CD4-positive, alpha-beta T cell (primary cell): ENCODE data around the gene WFDC1. TPM values are rescaled to one million over a fixed set of nuclear protein-coding genes. Genes with fewer than 3 reads are reported as not detected.

Experiments
- ATAC-seq: fragments of 200-7000 bp; cut with Tn5 transposase; one replicate; pipeline ENCODE4 v1.10.0; 2022; ENCODE audit warnings: mild to moderate bottlenecking; ENCODE audit not compliant: poor library complexity
- CTCF ChIA-PET: fragments of 350-600 bp; sonication (Branson Sonifier 250); formaldehyde crosslinking; loops from one replicate; lab custom pipeline; 2021; ENCODE audit warnings: antibody characterized with exemption, inconsistent platforms; lab: Charles Lee
- POLR2A ChIA-PET: fragments of 350-600 bp; sonication (Branson Sonifier 250); formaldehyde crosslinking; loops from one replicate; lab custom pipeline; 2021; ENCODE audit warnings: antibody characterized with exemption, inconsistent platforms; lab: Charles Lee
- DNase-seq, 14 experiments: peaks; one replicate each; pipeline ENCODE4 v3.0.0-alpha.2; 2013 to 2020; ENCODE audit warnings: mixed read lengths in 2 of 14
- H3K27ac ChIP-seq, 2 donors: one replicate each; pipeline versions ENCODE4 v1.5.1 to v1.7.0; 2013; ENCODE audit warnings: low read length in 2 of 2, low read depth in 1 of 2, mild to moderate bottlenecking in 1 of 2
- H3K27me3 ChIP-seq, 2 experiments: 1 replicate in 1 of 2; 2 replicates in 1 of 2; pipeline versions ENCODE4 v1.6.1 to v1.7.0; 2013; ENCODE audit warnings: low read length in 2 of 2, control low read depth in 1 of 2, mild to moderate bottlenecking in 1 of 2, moderate library complexity in 1 of 2; ENCODE audit not compliant: insufficient read depth in 2 of 2, control insufficient read depth in 1 of 2
- H3K36me3 ChIP-seq: one replicate; pipeline ENCODE4 v1.6.1; 2013; ENCODE audit warnings: low read length, control low read depth; ENCODE audit not compliant: insufficient read depth
- H3K4me1 ChIP-seq: one replicate; pipeline ENCODE4 v1.6.1; 2013; ENCODE audit warnings: low read length, control low read depth; ENCODE audit not compliant: insufficient read depth
- H3K4me3 ChIP-seq: one replicate; pipeline ENCODE4 v1.5.1; 2013; ENCODE audit warnings: mild to moderate bottlenecking, low read length, moderate library complexity
- H3K9me3 ChIP-seq, 2 experiments: 1 replicate in 1 of 2; 2 replicates in 1 of 2; pipeline versions ENCODE4 v1.6.1 to v1.7.0; 2013; ENCODE audit warnings: low read length in 2 of 2, mild to moderate bottlenecking in 2 of 2, control low read depth in 1 of 2, moderate library complexity in 1 of 2; ENCODE audit not compliant: control insufficient read depth in 1 of 2, insufficient read depth in 1 of 2
- H3K27ac Mint-ChIP-seq: one replicate; pipeline ENCODE4 v1.8.0; 2020; ENCODE audit warnings: mixed read lengths
- H3K27me3 Mint-ChIP-seq: one replicate; pipeline ENCODE4 v1.8.0; 2021; ENCODE audit warnings: mixed read lengths
- H3K36me3 Mint-ChIP-seq: one replicate; pipeline ENCODE4 v1.8.0; 2021; ENCODE audit warnings: low read depth, mixed read lengths
- H3K4me1 Mint-ChIP-seq: one replicate; pipeline ENCODE4 v1.8.0; 2021; ENCODE audit warnings: low read depth, mixed read lengths
- H3K4me3 Mint-ChIP-seq: one replicate; pipeline ENCODE4 v1.8.0; 2020; ENCODE audit warnings: mild to moderate bottlenecking, mixed read lengths
- H3K9me3 Mint-ChIP-seq: one replicate; pipeline ENCODE4 v1.8.0; 2020; ENCODE audit warnings: mixed read lengths
- intact Hi-C, 2 experiments: fragments of 100-400 bp; cut with DNase I in 1 of 2; cut with micrococcal nuclease in 1 of 2; formaldehyde crosslinking; loops; one replicate each; pipeline versions ENCODE4 v1.15.1 to v1.9.0; 2023 to 2025; cut with DNase I, micrococcal nuclease
- total RNA-seq, 174 experiments: library from RNA in 2 of 174; stranded (reverse) in 2 of 174; gene quantifications; one replicate each; pipeline ENCODE4 v1.2.3 and lab custom pipeline; 2021 to 2026
- TF ChIP-seq, protein P1 (sequence below): fragments of 200-600 bp; IDR thresholded peaks from one replicate; pipeline ENCODE4 v1.8.0; 2022; ENCODE audit warnings: antibody characterized with exemption, mild to moderate bottlenecking

WFDC1 gene
- total RNA-seq, 2 experiments from 2014 or later: not detected

- H3K27ac ChIP-seq: no peak overlapping the region
- no peaks in the 10 kb centered on the region for H3K36me3 Mint-ChIP-seq
- H3K4me3 ChIP-seq: no peak overlapping the region
- H3K36me3 ChIP-seq: no peaks in the 10 kb centered on the region
- H3K27ac Mint-ChIP-seq: no peak overlapping the region
- H3K27me3 ChIP-seq: peaks cover 6 to 11% of the 10 kb centered on the region in 2 experiments
- TF ChIP-seq, protein P1, sequence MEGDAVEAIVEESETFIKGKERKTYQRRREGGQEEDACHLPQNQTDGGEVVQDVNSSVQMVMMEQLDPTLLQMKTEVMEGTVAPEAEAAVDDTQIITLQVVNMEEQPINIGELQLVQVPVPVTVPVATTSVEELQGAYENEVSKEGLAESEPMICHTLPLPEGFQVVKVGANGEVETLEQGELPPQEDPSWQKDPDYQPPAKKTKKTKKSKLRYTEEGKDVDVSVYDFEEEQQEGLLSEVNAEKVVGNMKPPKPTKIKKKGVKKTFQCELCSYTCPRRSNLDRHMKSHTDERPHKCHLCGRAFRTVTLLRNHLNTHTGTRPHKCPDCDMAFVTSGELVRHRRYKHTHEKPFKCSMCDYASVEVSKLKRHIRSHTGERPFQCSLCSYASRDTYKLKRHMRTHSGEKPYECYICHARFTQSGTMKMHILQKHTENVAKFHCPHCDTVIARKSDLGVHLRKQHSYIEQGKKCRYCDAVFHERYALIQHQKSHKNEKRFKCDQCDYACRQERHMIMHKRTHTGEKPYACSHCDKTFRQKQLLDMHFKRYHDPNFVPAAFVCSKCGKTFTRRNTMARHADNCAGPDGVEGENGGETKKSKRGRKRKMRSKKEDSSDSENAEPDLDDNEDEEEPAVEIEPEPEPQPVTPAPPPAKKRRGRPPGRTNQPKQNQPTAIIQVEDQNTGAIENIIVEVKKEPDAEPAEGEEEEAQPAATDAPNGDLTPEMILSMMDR: no peak
- no peak for DNase-seq
- no peak for ATAC-seq
- POLR2A ChIA-PET: no interaction called here
- H3K4me1 ChIP-seq: no peaks in the 10 kb centered on the region
- no peak overlapping the region for H3K4me3 Mint-ChIP-seq
- H3K27me3 Mint-ChIP-seq: peaks cover 47% of the 10 kb centered on the region
- peaks cover under 1% of the 10 kb centered on the region for H3K4me1 Mint-ChIP-seq
- intact Hi-C loops: no loop called here
- CTCF ChIA-PET: no interaction called here
- H3K9me3 ChIP-seq: no peaks in the 10 kb centered on the region
- H3K9me3 Mint-ChIP-seq: no peaks in the 10 kb centered on the region
Observed at GRCh38 chr16:84288902-84289301, 5.8 kb upstream of the WFDC1 start.

DNA sequence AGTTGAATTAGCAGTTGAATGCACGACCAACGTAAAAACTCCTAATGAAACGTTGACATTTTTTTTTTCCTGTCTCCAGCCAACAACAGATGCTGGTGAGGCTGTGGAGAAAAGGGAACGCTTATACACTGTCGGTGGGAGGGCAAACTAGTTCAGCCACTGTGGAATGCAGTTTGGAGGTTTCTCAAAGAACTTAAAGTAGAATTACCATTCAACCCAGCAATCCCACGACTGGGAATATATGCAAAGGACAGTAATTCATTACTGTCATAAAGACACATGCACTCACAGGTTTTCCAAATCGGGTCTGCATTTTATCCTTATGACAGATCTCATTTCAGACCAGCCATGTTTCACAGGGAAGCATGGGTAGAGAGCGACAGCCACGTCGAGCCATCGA, 3.5 kb upstream of the WFDC1 start:
- no peaks in the 10 kb centered on the region for H3K36me3 ChIP-seq
- H3K4me1 ChIP-seq: peaks cover 8% of the 10 kb centered on the region
- peaks cover 0 to 4% of the 10 kb centered on the region in 2 experiments for H3K9me3 ChIP-seq
- intact Hi-C loops: no loop called here
- H3K36me3 Mint-ChIP-seq: no peaks in the 10 kb centered on the region
- POLR2A ChIA-PET: no interaction called here
- H3K27ac ChIP-seq: no peak overlapping the region
- ATAC-seq: no peak
- TF ChIP-seq, protein P1: no peak
- DNase-seq: no peak
- H3K4me3 Mint-ChIP-seq: no peak overlapping the region
- H3K4me1 Mint-ChIP-seq: peaks cover 6% of the 10 kb centered on the region
- no peak overlapping the region for H3K27ac Mint-ChIP-seq
- H3K9me3 Mint-ChIP-seq: no peaks in the 10 kb centered on the region
- peaks cover 26 to 29% of the 10 kb centered on the region in 2 experiments for H3K27me3 ChIP-seq
- no peak overlapping the region for H3K4me3 ChIP-seq
- CTCF ChIA-PET: no interaction called here
- peaks cover 63% of the 10 kb centered on the region for H3K27me3 Mint-ChIP-seq

DNA sequence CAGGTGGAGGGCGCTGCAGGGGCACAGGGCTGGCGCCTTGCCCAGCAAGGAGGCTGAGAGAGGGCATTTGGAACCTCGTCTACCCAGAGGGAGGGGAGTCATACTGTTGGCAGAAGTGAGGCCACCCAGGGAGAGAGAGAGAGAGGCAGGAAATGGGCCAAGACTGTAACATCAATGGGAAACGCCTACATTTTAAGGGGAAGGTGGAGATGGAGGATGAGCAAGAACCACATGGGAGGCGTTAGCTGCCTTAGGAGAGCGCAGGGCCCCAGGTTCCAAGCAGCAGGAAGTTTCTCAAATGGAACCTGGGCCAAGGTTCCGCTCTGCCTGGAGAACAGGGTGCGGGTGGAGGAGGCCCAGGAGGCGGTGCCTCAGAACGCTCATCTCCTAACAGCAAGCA, 2.7 kb upstream of the WFDC1 start:
- no peak for DNase-seq
- Mint-ChIP-seq H3K27ac (no peak overlapping the region), H3K27me3 (peaks cover 71% of the 10 kb centered on the region), H3K9me3 (no peaks in the 10 kb centered on the region), H3K36me3 (no peaks in the 10 kb centered on the region), H3K4me3 (no peak overlapping the region), H3K4me1 (peaks cover 6% of the 10 kb centered on the region)
- Histone ChIP-seq H3K9me3 (peaks cover 0 to 4% of the 10 kb centered on the region in 2 experiments), H3K27ac (no peak overlapping the region), H3K4me1 (peaks cover 8% of the 10 kb centered on the region), H3K27me3 (peaks cover 31 to 36% of the 10 kb centered on the region in 2 experiments), H3K36me3 (no peaks in the 10 kb centered on the region), H3K4me3 (no peak overlapping the region)
- TF ChIP-seq, protein P1: no peak
- intact Hi-C loops: no loop called here
- ATAC-seq: no peak
- POLR2A ChIA-PET: interaction anchor here (0.6 kb wide), 1 partner anchor 234 kb away, joined by 3 read pairs; no protein-coding TSS in a partner anchor
- CTCF ChIA-PET: no interaction called here
